IMR-90 (cell line): ENCODE results near the gene KRT83.

Source experiments
- CTCF ChIP-seq: conservative IDR thresholded peaks from 2 replicates; pipeline ENCODE4 v1.5.1; 2012; ENCODE audit warnings: mild to moderate bottlenecking, low read depth, low read length, improper control_type of control experiment
- NFE2L2 ChIP-seq: fragments of 150-350 bp; IDR thresholded peaks from 2 replicates; pipeline ENCODE4 v1.6.1; 2016; ENCODE audit warnings: low read depth, mild to moderate bottlenecking, low read length
- POLR2A ChIP-seq: IDR thresholded peaks from 2 replicates; pipeline ENCODE4 v1.6.1; 2012; ENCODE audit warnings: mild to moderate bottlenecking, low read depth, low read length

GRCh38 chr12:52331039-52331438 lies 9.8 kb upstream of the KRT83 start:
- TF ChIP-seq CTCF (no peak), NFE2L2 (no peak), POLR2A (no peak)
